ENCODE measurements around the gene NFIX. TPM values are rescaled to one million over a fixed set of nuclear protein-coding genes. Genes with fewer than 3 reads are reported as not detected.

The NFIX gene
- total RNA-seq, 4 donors from 2014 or later = 32.3 to 81.2 (median 51.6) TPM

GRCh38 chr19:13016245-13016627 is 21.0 kb downstream of the NFIX start:
- Histone ChIP-seq H3K27ac (peak overlapping the region; percentile 91 to 98 (median 92)), H3K4me1 (peaks cover 53 to 100% (median 75%) of the 10 kb centered on the region in 3 donors), H3K9me3 (no peaks in the 10 kb centered on the region), H3K36me3 (no peaks in the 10 kb centered on the region), H3K27me3 (peaks cover 0 to 20% (median 0%) of the 10 kb centered on the region in 4 donors), H3K4me3 (peak overlapping the region in 3 of 4 donors; percentile 26 to 37 (median 32))
- no peak for TF ChIP-seq CTCF (IDR thresholded peaks at IDR 0.05)
- TF ChIP-seq POLR2A (IDR thresholded peaks at IDR 0.05) = no peak
- intact Hi-C loops (cut with DNase I) = no loop called here
- WGBS, 2 donors = 31 to 36% methylated on average over 7 of the region's 7 CpGs
- no peak for DNase-seq

GRCh38 chr19:13016628-13017305 is 21.5 kb downstream of the NFIX start:
- WGBS, 2 donors = 21 to 48% methylated on average over 19 to 22 of the region's 22 CpGs
- no peaks in the 10 kb centered on the region for H3K36me3 ChIP-seq
- TF ChIP-seq POLR2A (IDR thresholded peaks at IDR 0.05) = no peak
- TF ChIP-seq CTCF (IDR thresholded peaks at IDR 0.05) = no peak
- no peaks in the 10 kb centered on the region for H3K9me3 ChIP-seq
- H3K4me1 ChIP-seq = peaks cover 53 to 100% (median 75%) of the 10 kb centered on the region in 3 donors
- H3K4me3 ChIP-seq = peak overlapping the region; percentile 4 to 51 (median 29)
- no peak for DNase-seq
- peak overlapping the region; percentile 91 to 98 (median 92) for H3K27ac ChIP-seq
- intact Hi-C loops (cut with DNase I) = no loop called here
- H3K27me3 ChIP-seq = peaks cover 0 to 14% (median 0%) of the 10 kb centered on the region in 4 donors

DNA sequence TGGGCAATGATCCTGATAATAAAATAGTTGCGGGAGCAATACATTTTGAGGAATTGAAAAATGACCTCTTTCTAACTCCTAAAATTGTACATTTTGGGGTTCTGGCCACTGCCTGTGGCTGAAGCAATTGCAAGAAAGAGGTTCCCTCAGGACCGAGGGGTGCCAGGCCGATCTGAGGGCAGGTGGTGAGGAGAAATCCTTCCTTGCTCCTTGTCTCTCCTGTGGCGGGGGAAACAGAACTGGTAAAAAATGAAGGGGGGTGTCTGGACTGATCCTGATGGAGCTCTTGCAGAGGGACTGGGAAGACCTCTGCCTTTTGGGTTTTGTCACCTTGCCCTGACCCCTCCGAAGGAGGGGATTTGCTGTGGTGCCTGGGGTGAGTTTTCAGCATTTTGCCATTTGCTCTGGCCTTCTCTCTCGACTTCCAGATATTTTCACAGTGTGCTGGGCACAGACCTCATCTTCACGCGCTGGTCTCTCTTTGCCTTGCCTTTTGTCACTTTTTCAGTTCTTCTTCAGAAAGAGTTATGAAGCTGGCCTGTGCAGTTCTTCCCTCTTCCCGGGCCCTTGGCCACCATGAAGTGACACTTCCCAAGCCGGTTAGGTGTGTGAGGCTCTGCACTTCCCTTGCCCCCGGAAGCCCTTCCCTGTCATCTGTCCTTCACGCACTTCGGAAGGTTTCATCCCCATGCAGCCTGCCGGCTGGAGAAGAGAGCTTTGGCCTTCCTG is 22.2 kb downstream of the NFIX start:
- DNase-seq = no peak
- Histone ChIP-seq H3K27ac (peak overlapping the region; percentile 91 to 98 (median 92)), H3K4me3 (peak overlapping the region in 3 of 4 donors; percentile 26 to 51 (median 32)), H3K4me1 (peaks cover 48 to 100% (median 74%) of the 10 kb centered on the region in 3 donors), H3K9me3 (no peaks in the 10 kb centered on the region), H3K36me3 (no peaks in the 10 kb centered on the region), H3K27me3 (peaks cover 0 to 7% (median 0%) of the 10 kb centered on the region in 4 donors)
- TF ChIP-seq POLR2A (IDR thresholded peaks at IDR 0.05) = no peak
- no peak for TF ChIP-seq CTCF (IDR thresholded peaks at IDR 0.05)
- WGBS, 2 donors = 21 to 30% methylated on average over 14 of the region's 14 CpGs
- intact Hi-C loops (cut with DNase I) = no loop called here

DNA sequence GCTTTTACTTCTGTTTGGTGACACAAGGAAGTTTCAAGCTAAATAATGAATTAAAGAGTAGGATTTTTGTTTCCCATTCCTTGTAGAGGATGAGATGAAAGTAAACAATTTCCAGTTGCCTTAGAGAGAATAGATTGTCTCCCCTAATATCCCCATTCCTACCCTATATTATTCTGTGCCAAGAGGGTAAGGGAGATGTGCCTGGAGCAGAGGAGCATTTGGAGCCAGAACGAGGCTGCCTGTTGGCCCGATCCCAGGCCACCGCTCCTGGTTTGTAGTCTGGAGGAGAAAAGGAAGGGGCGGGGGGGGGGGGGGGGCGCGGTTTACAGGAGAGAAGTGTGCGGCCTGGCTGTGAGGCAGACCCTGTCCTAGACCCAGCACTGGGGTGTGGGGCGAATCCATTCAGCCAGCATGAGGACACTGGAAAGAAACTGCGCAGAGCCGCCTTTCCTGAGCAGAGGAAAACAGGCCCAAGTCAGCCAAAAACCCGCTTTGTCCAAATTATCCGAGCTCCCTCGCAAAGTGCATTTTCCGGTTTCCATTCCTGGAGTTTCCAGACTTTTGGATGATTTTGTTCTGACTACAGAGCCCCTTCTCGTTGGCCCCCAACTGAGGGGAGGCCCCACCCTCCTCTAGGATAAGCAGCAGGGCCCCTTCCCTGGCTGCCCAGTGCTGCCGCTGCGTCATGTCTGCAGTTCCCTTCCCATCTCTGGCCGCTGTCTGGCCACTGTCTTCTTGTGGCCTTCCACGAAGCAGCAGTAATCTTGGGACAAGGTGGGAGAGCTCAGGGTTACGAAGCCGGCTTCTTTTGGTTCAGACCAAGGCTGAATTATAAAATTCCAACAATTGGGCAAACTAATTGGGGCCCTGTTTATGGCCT is 23.0 kb downstream of the NFIX start:
- intact Hi-C loops (cut with DNase I) = no loop called here
- Histone ChIP-seq H3K4me3 (peak overlapping the region; percentile 5 to 51 (median 29)), H3K27ac (peak overlapping the region; percentile 91 to 98 (median 92)), H3K9me3 (no peaks in the 10 kb centered on the region), H3K36me3 (no peaks in the 10 kb centered on the region), H3K4me1 (peaks cover 46 to 100% (median 72%) of the 10 kb centered on the region in 3 donors), H3K27me3 (peaks cover 0 to 5% (median 0%) of the 10 kb centered on the region in 4 donors)
- 15 to 29% methylated on average over 10 to 14 of the region's 21 CpGs for WGBS, 2 donors
- DNase-seq = no peak
- TF ChIP-seq POLR2A (IDR thresholded peaks at IDR 0.05) = no peak
- TF ChIP-seq CTCF (IDR thresholded peaks at IDR 0.05) = no peak
